H7 (cell line): ENCODE results near the gene NANOS3. TPM values are rescaled to one million over a fixed set of nuclear protein-coding genes. Genes with fewer than 3 reads are reported as not detected.
A peak's percentile ranks its signal among the peaks of the same experiment; 100 is the strongest.

Experiments used
- DNase-seq: peaks from one replicate; pipeline ENCODE4 v3.0.0; 2012
- H3K27me3 ChIP-seq: 2 replicates; pipeline ENCODE4 v1.6.0; 2011; ENCODE audit warnings: mild to moderate bottlenecking, low read length; ENCODE audit not compliant: control insufficient read depth, insufficient read depth
- H3K36me3 ChIP-seq: replicated peaks from 2 replicates; pipeline ENCODE4 v1.5.1; 2011; ENCODE audit warnings: low read length; ENCODE audit not compliant: control insufficient read depth, insufficient read depth
- H3K4me3 ChIP-seq: 2 replicates; pipeline ENCODE4 v1.5.1; 2011; ENCODE audit warnings: low read depth, mild to moderate bottlenecking, control low read depth, low read length, moderate library complexity; ENCODE audit not compliant: insufficient read depth
- total RNA-seq: library from RNA; depleted of rRNA; stranded (reverse); fragments of >200 nt; shearing (Covaris generic); gene quantifications from 2 replicates; pipeline ENCODE4 v1.2.3, GENCODE V29; 2014

NANOS3 gene
- total RNA-seq, 1 experiment from 2014 or later: not detected

DNA sequence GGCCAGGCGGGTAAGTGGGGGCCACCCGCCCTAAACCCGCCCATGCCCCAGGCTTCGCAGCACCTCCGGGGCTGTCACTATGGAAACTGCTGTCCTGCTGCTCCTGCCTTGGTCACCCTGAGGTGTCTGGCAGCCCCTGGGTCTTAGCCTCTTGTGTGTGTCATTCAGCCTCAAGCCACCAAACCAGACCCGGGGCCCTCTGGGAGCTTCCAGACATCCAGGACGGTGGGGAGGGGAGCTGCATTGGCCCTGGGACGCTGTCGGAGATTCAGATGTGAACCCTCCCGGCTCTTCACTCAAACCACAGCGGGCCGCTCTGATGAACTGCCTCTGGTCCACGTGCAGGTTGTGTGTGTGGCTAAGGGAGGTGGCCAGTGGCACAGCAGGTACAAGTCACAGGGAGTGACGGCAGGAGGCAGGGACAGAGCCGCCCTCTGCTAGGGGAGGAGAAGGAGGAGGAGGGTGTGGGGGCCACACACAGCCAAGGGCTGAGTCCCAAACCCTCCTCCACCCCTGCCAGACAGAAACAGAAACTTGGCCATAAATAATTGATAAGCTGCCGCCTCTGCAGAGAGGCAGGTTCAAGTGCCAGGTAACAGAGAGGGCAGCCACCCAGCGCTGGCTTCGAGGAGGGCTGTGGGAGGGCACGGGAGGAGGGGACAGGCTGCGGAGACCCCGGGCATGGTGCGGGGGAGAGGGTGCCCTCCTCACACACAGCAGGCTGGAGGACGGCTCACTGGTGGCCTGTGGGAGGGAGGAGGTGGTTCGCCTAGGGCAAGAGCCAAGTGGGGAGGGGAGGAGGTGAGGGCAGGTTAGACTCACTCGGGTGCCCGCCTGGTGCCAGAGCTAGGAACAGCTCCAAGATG, 8.0 kb downstream of the NANOS3 start:
- no peaks in the 10 kb centered on the region for H3K36me3 ChIP-seq
- no peaks in the 10 kb centered on the region; the same call in 1 of the 2 replicates for H3K27me3 ChIP-seq
- DNase-seq: peak; percentile 38
- no peak overlapping the region for H3K4me3 ChIP-seq

DNA sequence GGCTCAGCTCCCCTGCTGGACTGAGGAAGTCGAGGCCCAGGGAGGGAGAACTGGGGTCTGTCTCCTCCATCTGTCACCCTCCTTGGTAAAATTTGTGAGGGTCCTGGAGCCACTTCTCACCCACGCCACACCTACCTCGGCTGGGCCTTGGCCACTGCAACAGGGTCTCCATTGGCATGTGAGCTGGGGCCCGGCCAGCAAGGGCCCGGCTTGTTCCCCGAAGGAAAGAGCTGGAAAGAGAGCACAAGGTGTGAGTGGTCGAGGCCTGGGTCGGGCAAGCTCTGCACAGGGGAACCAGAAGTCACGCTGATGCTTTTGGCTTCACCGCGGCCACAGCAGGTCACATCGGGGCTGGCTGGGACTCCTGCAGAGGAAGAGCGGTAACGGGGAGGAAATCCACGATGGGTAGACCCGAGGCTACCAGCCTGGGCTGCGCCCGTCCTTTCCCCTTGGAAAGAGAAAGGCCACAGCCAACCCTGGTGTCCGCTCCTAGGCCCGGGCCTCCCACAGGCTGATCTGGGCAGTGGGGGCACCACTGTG, 9.0 kb downstream of the NANOS3 start:
- no peaks in the 10 kb centered on the region for H3K36me3 ChIP-seq
- H3K27me3 ChIP-seq: no peaks in the 10 kb centered on the region
- DNase-seq: peak; percentile 36
- H3K4me3 ChIP-seq: no peak overlapping the region

DNA sequence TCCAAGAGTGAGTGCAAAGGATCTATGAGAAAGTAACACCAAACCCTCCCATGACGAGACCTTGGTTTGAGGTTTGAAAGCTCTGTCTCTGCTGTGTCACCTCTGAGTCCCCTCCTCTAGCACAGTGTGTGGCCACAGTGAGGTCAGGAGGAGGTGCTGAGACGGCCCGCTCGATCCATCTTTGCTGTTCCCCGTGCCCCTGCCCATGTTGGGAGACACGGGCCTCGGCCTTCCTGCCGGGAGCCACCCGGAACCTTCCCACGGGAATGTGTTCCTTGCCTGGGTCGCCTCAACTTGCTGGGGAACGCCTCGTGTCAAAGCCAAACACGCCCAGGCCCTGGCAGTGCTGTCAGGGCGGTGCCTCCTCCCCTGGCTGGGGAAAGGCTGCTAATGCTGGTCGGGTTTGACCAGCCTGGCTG, 10.1 kb downstream of the NANOS3 start:
- H3K36me3 ChIP-seq: no peaks in the 10 kb centered on the region
- no peaks in the 10 kb centered on the region for H3K27me3 ChIP-seq
- DNase-seq: peak; percentile 39
- H3K4me3 ChIP-seq: no peak overlapping the region

DNA sequence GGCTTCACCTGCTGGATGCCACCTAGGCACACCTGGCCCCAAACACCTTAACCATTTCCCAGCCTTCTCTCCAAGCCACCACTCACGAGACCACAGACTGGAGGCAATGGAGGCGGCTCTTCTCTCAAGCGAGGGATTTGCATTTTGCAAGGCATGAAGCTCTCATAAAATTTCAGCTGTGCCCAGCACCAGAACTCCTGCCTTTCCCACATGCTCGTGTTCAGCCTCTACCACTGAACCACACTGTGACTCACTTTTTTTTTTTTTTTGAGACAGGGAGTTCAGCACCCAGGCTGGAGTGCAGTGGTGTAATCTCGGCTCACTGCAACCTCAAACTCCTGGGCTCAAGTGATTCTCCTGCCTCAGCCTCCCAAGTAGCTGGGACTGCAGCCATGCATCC, 10.6 kb downstream of the NANOS3 start:
- Histone ChIP-seq H3K4me3 (no peak overlapping the region), H3K27me3 (no peaks in the 10 kb centered on the region), H3K36me3 (no peaks in the 10 kb centered on the region)
- DNase-seq: no peak

DNA sequence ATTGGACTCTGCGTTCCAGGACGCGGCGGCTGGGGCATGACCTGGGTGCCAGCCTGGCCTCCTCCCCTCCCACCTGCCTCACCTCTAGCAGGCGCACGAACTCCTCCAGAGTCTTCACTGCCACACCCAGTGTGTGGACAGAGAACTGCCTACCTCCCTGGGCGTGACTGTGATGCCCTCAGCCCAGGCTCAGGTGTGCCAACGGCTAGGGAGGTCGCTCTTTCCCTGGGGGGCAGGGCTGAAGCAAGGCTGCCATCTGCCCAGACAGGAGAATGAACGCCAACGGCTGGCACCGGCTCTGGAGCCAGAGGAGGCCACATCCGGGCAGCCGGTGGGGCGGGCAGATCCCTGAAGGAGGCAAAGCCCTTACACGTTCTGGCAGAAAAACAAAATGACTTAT, 11.3 kb downstream of the NANOS3 start:
- Histone ChIP-seq H3K27me3 (no peaks in the 10 kb centered on the region), H3K36me3 (no peaks in the 10 kb centered on the region), H3K4me3 (no peak overlapping the region)
- DNase-seq: no peak

DNA sequence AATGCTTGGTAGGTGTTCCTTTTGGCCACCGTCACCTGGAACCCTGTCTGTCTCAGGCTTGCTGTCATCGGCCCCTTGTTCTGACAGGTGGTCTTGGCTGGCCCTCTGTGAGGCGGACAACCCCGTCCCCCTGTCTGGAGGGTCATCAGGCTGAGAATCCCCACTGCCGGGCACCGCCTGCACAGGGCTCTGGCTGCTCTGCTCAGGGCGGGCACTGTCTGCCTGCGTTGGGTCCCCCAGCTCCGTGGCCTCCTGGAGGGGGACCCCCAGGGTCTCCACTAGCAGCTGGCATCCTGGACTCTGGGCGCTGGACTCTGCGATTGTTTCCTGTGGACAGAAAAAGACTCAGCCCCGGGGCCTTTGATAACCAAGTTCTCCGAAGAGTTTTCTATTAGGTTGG, 13.2 kb downstream of the NANOS3 start:
- H3K36me3 ChIP-seq: no peaks in the 10 kb centered on the region
- H3K4me3 ChIP-seq: no peak overlapping the region
- DNase-seq: no peak
- H3K27me3 ChIP-seq: no peaks in the 10 kb centered on the region

DNA sequence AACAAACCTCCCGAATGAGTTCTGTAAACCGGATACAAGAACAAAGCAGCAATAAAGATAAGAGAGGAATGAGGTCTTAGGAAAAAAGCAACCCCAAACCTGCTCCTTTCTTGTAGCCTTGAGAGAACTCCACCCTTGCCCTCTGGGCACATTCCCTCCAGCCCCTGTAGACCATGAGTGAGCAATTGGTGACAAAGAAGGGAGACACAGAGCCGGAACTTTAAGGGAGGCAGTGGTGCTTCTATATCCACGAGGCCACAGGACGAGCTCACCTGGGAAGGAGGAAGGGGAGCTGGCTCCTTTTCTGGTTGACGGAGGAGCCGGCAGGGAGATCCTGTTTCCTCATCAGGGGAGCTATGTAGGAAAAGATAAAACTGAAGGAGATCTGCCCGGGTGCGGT, 15.9 kb downstream of the NANOS3 start:
- H3K27me3 ChIP-seq: no peaks in the 10 kb centered on the region
- H3K4me3 ChIP-seq: no peak overlapping the region
- H3K36me3 ChIP-seq: no peaks in the 10 kb centered on the region; the same call in 1 of the 2 replicates
- no peak for DNase-seq

DNA sequence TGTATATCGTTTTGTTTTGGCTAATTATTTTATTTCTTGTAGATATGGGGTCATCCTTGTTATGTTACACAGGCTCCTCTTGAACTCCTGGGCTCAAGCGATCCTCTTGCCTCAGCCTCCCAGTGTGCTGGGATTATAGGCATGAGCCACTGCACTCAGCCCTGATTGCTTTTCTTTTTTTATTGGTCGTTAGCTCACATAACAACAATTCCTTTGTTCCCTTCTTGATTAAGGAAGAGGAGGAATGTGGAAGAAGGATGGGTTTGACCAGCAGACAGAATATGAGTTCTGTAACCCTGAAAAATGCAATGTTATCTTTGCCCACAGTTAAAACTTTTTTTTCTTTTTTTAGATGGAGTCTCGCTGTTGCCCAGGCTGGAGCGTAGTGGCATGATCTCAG, 17.6 kb downstream of the NANOS3 start:
- Histone ChIP-seq H3K4me3 (no peak overlapping the region), H3K36me3 (no peaks in the 10 kb centered on the region; the same call in 1 of the 2 replicates), H3K27me3 (no peaks in the 10 kb centered on the region)
- no peak for DNase-seq

DNA sequence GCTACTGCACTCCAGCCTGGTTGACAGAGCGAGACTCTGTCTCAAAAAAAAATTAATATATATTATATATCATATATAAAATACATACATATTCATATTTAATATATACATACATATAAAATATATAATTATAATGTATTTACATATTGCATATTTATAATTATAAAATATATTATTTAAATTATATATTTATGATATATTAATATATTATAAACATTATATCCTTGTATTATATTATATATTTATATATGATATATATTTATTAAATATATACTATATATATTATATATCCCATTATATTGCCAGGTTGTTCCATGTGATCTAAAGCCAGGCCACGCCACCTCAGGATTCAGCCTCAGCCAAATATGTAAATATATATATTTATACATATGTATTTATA, 19.3 kb downstream of the NANOS3 start:
- Histone ChIP-seq H3K4me3 (no peak overlapping the region), H3K36me3 (no peaks in the 10 kb centered on the region; the same call in 1 of the 2 replicates)

DNA sequence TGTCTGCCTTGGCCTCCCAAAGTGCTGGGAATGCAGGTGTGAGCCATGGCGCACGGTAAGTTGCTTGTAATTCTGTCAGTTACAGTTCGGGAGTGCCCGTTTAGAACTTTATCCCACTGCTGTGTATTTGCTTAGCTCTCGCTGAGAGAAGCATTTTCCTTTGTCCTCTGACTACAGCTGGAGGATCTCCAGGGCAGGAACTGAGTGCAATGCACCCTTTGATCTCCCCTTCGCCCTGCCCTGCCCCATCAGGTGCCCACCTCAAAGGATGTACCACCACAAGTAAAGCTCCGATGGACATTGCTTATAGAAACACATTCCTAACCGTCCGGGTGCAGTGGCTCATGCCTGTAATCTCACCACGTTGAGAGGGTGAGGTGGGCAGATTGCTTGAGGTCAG, 22.5 kb downstream of the NANOS3 start:
- Histone ChIP-seq H3K27me3 (no peaks in the 10 kb centered on the region), H3K4me3 (no peak overlapping the region), H3K36me3 (no peaks in the 10 kb centered on the region; the same call in 1 of the 2 replicates)
- no peak for DNase-seq

More for the DNA sequence above, 19.3 kb downstream of the NANOS3 start:
- H3K27me3 ChIP-seq: no peaks in the 10 kb centered on the region
- no peak for DNase-seq

DNA sequence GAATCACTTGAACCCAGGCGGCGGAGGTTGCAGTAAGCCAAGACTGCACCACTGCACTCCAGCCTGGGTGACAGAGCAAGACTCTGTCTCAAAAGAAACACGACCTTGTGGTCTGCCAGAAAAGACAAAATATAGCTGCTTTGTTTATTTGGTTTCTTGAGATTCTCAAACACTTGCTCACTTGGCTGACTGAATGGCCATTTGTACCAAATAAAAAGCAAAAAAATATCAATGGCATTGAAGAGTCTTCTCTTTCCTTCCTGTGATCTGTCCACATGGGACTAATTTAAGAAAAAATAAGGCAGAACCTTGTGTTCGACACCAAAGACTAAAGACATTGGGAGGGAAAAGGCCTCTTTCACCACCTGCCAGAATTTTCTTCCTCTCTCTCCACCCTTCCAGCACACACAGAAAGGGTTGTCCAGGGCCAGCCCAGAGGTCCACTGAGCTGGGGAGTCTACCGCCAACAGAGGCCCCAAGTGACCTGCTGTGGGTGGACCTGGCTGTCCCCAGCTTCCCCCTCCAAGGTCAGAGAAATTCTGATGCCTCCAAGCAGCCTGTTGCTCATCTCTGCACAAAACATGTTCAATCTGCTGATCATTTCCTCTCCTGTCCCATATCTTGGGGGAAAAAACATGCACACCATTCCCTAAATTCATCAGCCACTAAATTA, 23.1 kb downstream of the NANOS3 start:
- Histone ChIP-seq H3K36me3 (no peaks in the 10 kb centered on the region; the same call in 1 of the 2 replicates), H3K4me3 (no peak overlapping the region), H3K27me3 (peaks cover 4% of the 10 kb centered on the region; the same call in 1 of the 2 replicates)
- DNase-seq: no peak

DNA sequence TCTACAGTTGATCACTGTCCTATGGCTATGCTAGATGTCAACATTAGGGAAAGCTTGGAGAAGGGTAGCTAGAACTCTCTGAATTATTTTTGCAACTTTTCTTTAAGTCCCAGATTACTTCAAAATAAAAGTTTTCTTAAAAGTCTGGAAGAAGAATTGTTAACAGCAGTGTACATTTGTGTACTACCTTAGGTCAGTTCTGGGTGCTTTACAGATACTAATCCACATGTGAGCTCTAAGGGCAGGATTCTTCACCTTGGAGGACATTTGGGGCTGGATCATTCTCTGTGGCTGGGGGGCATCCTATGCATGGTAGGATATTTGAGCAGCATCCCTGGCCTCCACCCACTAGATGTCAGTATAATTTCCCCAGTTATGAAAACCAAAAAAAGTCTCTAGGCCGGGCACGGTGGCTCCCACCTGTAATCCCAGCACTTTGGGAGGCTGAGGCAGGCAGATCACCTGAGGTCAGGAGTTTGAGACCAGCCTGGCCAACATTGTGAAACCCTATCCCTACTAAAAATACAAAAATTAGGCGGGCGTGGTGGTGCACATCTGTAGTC, 26.1 kb downstream of the NANOS3 start:
- peaks cover 9% of the 10 kb centered on the region for H3K27me3 ChIP-seq
- no peak overlapping the region for H3K4me3 ChIP-seq
- DNase-seq: peak; percentile 59
- no peaks in the 10 kb centered on the region for H3K36me3 ChIP-seq

DNA sequence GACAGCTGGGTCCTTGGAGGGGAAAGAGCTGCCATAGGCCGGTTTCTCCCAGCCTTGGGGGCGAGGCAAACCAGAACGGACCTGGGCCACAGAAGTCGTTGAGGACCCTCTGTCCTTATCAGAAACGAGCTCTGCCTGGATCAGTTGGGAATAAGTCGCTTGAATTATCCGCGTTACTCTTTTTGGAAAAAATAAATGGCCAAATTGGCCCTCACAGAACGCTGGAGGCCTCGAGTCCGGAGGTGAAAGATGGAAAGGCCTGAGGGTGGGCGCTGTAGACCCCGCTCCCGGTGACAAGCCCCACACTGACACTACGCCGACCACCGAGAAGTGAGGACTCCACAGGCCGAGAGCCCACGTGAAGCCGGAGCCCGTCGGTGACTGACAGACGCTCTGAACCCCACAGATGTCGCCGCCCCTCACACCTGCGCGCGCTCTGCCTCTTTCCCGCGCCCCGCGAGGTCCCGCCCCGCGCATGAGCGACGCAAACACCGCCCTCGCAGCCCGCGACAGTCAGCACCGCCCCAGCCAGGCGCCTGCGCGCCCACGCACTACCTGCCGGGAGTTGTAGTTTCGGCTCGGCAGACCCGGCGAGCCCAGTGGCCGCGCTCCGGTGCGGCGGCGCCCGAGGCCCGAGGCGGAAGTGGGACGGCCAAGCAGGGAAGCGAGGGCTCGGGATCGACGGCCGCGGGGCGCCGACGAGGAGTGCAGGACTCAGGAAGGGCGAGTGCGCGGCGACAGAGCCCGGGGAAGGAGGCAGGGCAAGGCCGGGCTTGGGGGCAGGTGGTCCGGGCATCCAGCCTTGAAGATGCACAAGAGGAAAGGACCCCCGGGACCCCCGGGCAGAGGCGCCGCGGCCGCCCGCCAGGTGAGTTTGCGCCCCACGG, 28.9 kb downstream of the NANOS3 start, which contains the start of the genes BRME1 and CC2D1A:
BRME1 (minus strand) TSS at position 484 of the 887 bp plus-strand sequence. CDS start 1,225 bp downstream, outside the sequence.
CC2D1A (plus strand) TSS at position 568 of the 887 bp plus-strand sequence; CDS start at position 809, 241 bp downstream.
- Histone ChIP-seq H3K4me3 (peak within 1 kb of the TSS; percentile 91), H3K36me3 (peaks cover 2% of the 10 kb centered on the region), H3K27me3 (peaks cover 9% of the 10 kb centered on the region)
- DNase-seq: peak; percentile 100
